Measurements from ENCODE around the gene HDAC4. TPM values are rescaled to one million over a fixed set of nuclear protein-coding genes. Genes with fewer than 3 reads are reported as not detected.

Gene HDAC4
- total RNA-seq, 1 donor = 20.3 TPM

DNA sequence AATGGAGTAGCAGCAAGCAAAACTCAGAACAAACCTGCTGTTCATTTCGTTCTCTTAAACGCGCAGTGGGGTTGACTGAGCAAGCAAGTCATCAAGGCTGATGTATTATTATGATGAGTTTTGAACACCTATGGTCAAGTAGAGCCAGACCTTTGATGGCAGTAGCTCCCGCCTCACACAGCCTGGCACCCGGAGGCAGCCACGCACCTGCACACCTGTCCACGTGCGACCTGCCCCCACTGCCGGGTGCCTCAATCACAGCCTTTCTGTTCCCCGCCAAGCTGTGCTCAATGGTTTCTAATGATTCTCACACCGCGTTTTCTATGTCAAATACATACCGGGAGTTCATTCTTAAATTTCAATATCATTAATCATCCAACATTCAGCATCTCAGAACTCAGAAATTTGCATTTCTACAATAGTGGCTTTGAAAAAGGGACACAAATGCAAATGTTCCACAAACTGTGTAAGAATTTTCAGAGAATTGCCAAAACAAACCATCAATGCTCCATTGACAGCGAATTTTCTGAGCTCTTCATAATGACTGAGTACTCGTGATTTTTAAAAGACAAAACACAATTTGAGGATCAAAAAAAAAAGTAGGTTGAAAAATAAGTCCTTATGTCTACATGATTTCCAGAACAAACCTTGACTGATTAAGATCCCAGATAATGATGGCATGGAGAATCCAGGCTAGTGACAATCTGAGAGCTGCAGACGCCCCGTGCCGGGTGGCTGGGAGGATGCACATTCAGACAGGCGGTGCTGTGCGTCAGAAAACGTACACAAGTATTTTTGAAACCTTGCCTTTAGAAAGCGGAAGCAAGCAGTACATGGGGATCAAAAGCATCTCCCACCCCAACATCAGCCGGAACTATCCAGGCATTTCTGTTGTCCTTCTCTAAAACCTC lies 56.6 kb downstream of the HDAC4 start:
- TF ChIP-seq, protein P1, sequence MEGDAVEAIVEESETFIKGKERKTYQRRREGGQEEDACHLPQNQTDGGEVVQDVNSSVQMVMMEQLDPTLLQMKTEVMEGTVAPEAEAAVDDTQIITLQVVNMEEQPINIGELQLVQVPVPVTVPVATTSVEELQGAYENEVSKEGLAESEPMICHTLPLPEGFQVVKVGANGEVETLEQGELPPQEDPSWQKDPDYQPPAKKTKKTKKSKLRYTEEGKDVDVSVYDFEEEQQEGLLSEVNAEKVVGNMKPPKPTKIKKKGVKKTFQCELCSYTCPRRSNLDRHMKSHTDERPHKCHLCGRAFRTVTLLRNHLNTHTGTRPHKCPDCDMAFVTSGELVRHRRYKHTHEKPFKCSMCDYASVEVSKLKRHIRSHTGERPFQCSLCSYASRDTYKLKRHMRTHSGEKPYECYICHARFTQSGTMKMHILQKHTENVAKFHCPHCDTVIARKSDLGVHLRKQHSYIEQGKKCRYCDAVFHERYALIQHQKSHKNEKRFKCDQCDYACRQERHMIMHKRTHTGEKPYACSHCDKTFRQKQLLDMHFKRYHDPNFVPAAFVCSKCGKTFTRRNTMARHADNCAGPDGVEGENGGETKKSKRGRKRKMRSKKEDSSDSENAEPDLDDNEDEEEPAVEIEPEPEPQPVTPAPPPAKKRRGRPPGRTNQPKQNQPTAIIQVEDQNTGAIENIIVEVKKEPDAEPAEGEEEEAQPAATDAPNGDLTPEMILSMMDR (IDR thresholded peaks at IDR 0.05; ENCODE audit: insufficient read depth, low read depth, low read length) = no peak
- DNase-seq (ENCODE audit: low read depth) = no peak
- H3K4me3 ChIP-seq (ENCODE audit: low read depth, low read length) = no peak overlapping the region

DNA sequence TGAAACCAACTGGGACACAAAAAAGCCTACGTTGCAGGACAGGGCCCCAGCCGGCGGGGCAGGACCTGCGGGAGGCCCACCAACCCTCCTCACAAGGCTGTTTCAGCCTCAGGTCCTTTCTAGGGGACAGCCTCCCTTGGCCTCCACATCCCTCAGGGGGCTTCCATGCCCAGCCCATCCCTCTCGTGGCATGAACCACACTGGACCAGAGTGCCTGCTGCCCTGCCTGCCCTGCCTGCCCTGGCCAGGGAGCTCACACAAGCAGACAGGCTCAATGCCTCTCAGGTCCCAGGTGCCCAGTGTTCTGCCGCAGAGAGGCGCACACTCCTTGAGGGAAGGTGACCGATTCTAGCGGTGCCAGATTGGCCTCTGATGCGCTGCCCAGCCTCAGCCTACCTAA lies 57.4 kb downstream of the HDAC4 start:
- no peak for DNase-seq (ENCODE audit: low read depth)
- no peak overlapping the region for H3K4me3 ChIP-seq (ENCODE audit: low read depth, low read length)
- TF ChIP-seq, protein P1 (IDR thresholded peaks at IDR 0.05; ENCODE audit: insufficient read depth, low read depth, low read length) = no peak

DNA sequence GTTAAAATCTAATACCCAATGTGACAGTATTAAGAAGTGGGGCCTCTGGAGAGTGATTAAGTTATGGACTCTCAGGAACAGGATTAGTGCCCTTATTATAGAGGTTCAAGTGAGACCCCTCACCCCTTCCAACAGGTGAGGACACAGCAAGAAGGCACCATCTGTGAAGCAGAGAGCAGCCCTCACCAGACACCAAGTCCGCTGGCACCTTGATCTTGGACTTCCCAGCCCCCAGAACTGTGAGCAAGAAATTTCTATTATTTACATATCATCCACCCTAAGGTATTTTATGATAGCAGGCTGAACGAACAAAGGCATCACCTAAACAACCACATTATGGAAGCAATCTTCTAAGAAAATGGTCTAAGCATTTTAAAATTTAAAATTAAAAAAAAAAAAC lies 59.0 kb downstream of the HDAC4 start:
- TF ChIP-seq, protein P1 (IDR thresholded peaks at IDR 0.05; ENCODE audit: insufficient read depth, low read depth, low read length) = no peak
- no peak for DNase-seq (ENCODE audit: low read depth)
- no peak overlapping the region for H3K4me3 ChIP-seq (ENCODE audit: low read depth, low read length)

DNA sequence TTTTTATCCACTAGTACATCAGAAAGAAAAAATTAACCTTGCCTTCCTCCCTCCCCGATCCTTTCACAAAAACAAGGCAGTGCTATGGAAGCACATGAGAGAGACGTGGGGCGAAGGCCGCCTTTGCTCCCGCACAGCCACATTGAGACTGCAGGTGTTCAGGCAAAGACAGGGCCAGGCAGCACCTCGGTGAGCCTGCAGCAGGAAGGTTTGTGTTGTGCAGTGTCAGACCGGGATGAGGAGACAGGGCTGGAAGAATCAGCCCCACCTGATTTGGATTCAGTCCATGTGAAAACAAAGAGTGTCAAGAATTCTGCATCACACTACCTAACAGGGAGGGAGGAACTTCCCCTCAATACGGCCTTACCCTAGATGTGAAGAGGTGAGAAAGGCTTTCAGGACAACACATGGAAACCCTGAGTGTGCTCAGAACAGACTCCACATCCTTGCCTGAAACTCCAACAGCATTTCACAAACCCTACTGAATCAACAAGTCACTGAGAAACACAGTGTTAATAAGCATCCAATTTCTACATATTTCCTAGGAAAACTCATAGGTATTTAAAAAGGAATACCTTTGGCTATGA lies 59.6 kb downstream of the HDAC4 start:
- no peak overlapping the region for H3K4me3 ChIP-seq (ENCODE audit: low read depth, low read length)
- TF ChIP-seq, protein P1 (IDR thresholded peaks at IDR 0.05; ENCODE audit: insufficient read depth, low read depth, low read length) = no peak
- no peak for DNase-seq (ENCODE audit: low read depth)

DNA sequence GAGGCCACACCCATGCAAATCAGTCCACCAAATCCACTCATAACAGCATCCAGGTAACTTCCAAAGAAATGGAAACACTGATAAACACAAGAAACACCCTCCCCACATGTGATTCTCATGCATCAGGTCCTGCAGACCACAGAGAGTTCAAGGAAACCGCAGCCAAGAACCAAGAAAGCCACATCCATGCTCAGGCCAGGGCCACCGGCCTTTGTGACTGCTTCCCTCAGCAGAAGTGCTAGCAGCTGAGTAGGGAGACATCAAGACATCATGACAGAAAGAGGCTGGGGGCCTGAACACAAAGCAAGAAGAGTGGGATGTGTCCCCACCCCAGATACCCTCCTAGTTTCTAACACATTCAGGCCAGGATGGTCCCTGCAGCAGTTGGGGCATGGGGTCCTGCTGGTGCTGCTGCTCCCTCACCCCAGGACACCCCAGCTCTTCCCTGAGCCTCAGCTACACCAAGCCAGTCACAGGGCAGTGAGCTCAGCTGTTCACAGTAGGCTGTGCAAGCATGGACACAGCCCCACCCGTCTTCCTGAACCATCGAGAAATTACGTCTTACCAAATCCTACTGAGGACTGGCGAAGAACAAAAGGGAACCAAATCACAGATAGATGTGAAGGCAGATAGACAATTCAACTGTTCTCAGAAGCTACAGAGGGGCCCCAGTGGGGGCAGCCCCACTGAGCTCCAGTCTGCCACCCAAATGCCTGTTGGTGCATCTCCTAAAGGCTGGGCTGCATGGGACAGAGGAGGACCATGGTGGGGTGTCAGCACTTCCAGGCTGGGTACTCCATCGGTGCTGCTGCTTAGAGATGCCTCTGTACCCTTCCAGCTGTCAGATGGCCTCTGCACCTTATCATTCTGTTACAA lies 60.9 kb downstream of the HDAC4 start:
- no peak for DNase-seq (ENCODE audit: low read depth)
- H3K4me3 ChIP-seq (ENCODE audit: low read depth, low read length) = no peak overlapping the region
- TF ChIP-seq, protein P1 (IDR thresholded peaks at IDR 0.05; ENCODE audit: insufficient read depth, low read depth, low read length) = no peak

DNA sequence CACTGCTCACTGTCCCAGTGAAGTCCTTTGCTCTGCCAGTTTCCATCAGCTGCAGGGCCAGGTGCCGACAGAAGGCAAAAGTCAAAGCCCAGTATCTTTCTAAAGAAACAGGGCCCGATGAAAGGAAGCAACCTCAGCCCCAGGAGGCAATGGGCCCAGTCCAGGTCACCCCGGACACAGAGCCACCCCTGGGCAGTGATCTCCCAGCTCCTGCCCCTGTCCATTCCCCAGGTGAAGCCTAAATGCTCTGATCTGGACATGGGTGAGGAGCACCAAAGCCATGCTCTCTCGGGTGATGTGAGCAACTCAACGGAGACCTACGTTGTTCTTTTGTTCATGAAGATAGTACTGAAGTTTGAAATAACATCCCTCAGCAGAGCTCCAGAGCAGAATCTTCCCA lies 61.6 kb downstream of the HDAC4 start:
- DNase-seq (ENCODE audit: low read depth) = no peak
- no peak overlapping the region for H3K4me3 ChIP-seq (ENCODE audit: low read depth, low read length)
- TF ChIP-seq, protein P1 (IDR thresholded peaks at IDR 0.05; ENCODE audit: insufficient read depth, low read depth, low read length) = no peak

Data from fibroblast of villous mesenchyme (primary cell).